ENCODE results near the gene RXRA.
A peak's percentile ranks its signal among the peaks of the same experiment; 100 is the strongest.

The RXRA gene

GRCh38 chr9:134401391-134401790 is 75.1 kb downstream of the RXRA start:
- H3K4me3 ChIP-seq (ENCODE audit: low read depth, low read length) = no peak overlapping the region
- no peak for DNase-seq (ENCODE audit: low read depth)
- in situ Hi-C loops (cut with HindIII; ENCODE audit: low sequenced_read_pairs) = loop anchor here (10.0 kb wide), 1 partner anchor 87 kb away; no protein-coding TSS in a partner anchor
- no peak for TF ChIP-seq CTCF (IDR thresholded peaks at IDR 0.05; ENCODE audit: low read depth, low read length, missing control alignments)

DNA sequence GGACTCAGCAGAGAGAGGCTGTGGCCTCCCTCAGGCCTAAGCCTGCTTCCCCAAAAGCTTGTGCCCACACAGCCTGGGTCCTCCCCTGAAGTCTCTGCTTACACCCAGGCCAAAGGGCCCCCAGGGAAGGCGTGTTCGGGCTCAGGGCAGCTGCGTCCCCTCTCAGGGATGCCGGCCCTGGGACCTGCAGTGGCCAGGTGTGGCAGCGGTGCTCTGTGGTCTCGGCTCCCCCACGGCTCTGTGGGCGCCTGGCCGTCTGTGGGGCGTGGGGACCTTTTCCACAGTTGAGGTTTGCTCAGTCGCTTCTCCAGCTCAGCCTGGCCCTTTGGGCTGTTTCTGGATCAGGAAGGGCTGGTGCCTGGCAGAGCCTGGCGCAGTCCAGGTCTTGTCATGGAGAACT is 75.9 kb downstream of the RXRA start:
- in situ Hi-C loops (cut with HindIII; ENCODE audit: low sequenced_read_pairs) = loop anchor here (10.0 kb wide), 1 partner anchor 87 kb away; no protein-coding TSS in a partner anchor
- H3K4me3 ChIP-seq (ENCODE audit: low read depth, low read length) = no peak overlapping the region
- no peak for TF ChIP-seq CTCF (IDR thresholded peaks at IDR 0.05; ENCODE audit: low read depth, low read length, missing control alignments)
- no peak for DNase-seq (ENCODE audit: low read depth)

GRCh38 chr9:134403292-134403681 is 77.0 kb downstream of the RXRA start:
- TF ChIP-seq CTCF (IDR thresholded peaks at IDR 0.05; ENCODE audit: low read depth, low read length, missing control alignments) = no peak
- DNase-seq (ENCODE audit: low read depth) = no peak
- H3K4me3 ChIP-seq (ENCODE audit: low read depth, low read length) = no peak overlapping the region
- in situ Hi-C loops (cut with HindIII; ENCODE audit: low sequenced_read_pairs) = loop anchor here (10.0 kb wide), 1 partner anchor 88 kb away; no protein-coding TSS in a partner anchor

DNA sequence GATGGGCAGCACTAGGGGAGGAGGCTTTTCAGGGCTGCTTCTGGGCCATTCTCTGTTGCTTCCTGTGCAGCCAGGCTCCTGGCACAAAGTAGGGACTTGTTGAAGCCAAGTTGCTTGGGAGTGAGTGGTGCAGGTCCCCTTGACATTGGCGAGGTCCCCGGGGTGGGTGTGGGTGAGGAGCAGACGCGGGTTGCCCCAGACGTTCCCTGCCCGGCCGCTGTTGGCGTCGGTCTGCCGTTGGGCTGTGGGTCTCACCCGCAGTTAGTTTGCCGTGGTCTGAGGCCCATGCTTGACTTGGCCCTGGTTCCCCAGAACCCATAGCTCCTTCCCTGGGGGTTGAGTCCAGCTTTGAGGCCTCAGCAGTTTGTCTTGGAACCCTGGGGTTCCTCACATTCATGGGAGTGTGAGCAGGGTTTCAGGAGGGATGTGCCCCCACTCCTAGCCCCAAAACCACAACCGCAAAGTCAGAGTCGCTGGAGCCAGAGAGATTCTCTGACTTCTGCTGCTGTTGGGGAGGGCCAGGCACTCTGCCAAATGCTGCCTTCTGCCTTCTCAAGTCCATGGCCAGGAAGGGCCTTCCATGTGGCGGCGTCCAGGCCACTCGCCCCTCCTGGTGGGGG is 77.5 kb downstream of the RXRA start:
- in situ Hi-C loops (cut with HindIII; ENCODE audit: low sequenced_read_pairs) = loop anchor here (10.0 kb wide), 1 partner anchor 89 kb away; no protein-coding TSS in a partner anchor
- H3K4me3 ChIP-seq (ENCODE audit: low read depth, low read length) = no peak overlapping the region
- peak; percentile 97 for DNase-seq (ENCODE audit: low read depth)
- no peak for TF ChIP-seq CTCF (IDR thresholded peaks at IDR 0.05; ENCODE audit: low read depth, low read length, missing control alignments)

GRCh38 chr9:134404376-134405358 is 78.4 kb downstream of the RXRA start:
- in situ Hi-C loops (cut with HindIII; ENCODE audit: low sequenced_read_pairs) = loop anchor here (10.0 kb wide), 1 partner anchor 90 kb away; no protein-coding TSS in a partner anchor
- no peak for DNase-seq (ENCODE audit: low read depth)
- H3K4me3 ChIP-seq (ENCODE audit: low read depth, low read length) = no peak overlapping the region
- TF ChIP-seq CTCF (IDR thresholded peaks at IDR 0.05; ENCODE audit: low read depth, low read length, missing control alignments) = no peak

GRCh38 chr9:134405527-134405926 is 79.3 kb downstream of the RXRA start:
- no peak for DNase-seq (ENCODE audit: low read depth)
- no peak overlapping the region for H3K4me3 ChIP-seq (ENCODE audit: low read depth, low read length)
- TF ChIP-seq CTCF (IDR thresholded peaks at IDR 0.05; ENCODE audit: low read depth, low read length, missing control alignments) = no peak
- in situ Hi-C loops (cut with HindIII; ENCODE audit: low sequenced_read_pairs) = loop anchor here (10.0 kb wide), 1 partner anchor 91 kb away; no protein-coding TSS in a partner anchor

All from astrocyte of the cerebellum (primary cell).